ENCODE measurements around the gene KCP. TPM values are rescaled to one million over a fixed set of nuclear protein-coding genes. Genes with fewer than 3 reads are reported as not detected.

Gene KCP
- total and polyA plus RNA-seq, 2 of the 13 experiments (the other 11 are each of a cell fraction or from before 2014, with no cell fraction given): 0.37 to 1.0 TPM

GRCh38 chr7:128845475-128845874 lies 65.0 kb downstream of the KCP start (continued):
- TF ChIP-seq PRDM4 (CRISPR knock-in tag; IDR thresholded peaks at IDR 0.05; ENCODE audit: borderline replicate concordance) (no peak), NCOA1 (CRISPR knock-in tag; IDR thresholded peaks at IDR 0.05) (no peak), ZNF598 (CRISPR knock-in tag; IDR thresholded peaks at IDR 0.05; ENCODE audit: borderline replicate concordance) (no peak), HBP1 (CRISPR knock-in tag; IDR thresholded peaks at IDR 0.05; ENCODE audit: low read depth) (no peak), GLI4 (CRISPR knock-in tag; IDR thresholded peaks at IDR 0.05; ENCODE audit: borderline replicate concordance) (no peak), PHF8 (CRISPR knock-in tag; IDR thresholded peaks at IDR 0.05) (no peak), MLLT10 (CRISPR knock-in tag; IDR thresholded peaks at IDR 0.05) (no peak)

- ChIA-PET CTCF (ENCODE audit: low intra/inter-chr PET ratio, low total read pairs) (no interaction called here), POLR2A (no interaction called here)
- Histone ChIP-seq H3K4me2 (ENCODE audit: low read depth, low read length) (no peak overlapping the region), H4K20me1 (ENCODE audit: insufficient read depth, low read length) (no peaks in the 10 kb centered on the region), H3K9me3 (ENCODE audit: low read length) (no peaks in the 10 kb centered on the region), H3K27me3 (ENCODE audit: control insufficient read depth in 1 of 2, insufficient read depth in 2 of 2, low read length in 2 of 2) (peaks cover 5 to 16% of the 10 kb centered on the region in 2 experiments; a peak in 2 of 5 replicates), H3K4me1 (ENCODE audit: insufficient read depth, low read length) (peaks cover 11% of the 10 kb centered on the region), H3K9ac (ENCODE audit: insufficient read depth, low read depth, low read length) (no peak overlapping the region), H3K36me3 (replicated peaks in 1 of 2; ENCODE audit: control insufficient read depth in 1 of 2, insufficient read depth in 2 of 2, low read length in 2 of 2) (no peaks in the 10 kb centered on the region), H3K27ac (ENCODE audit: extremely low read length, insufficient read depth, low read length) (no peak overlapping the region), H2AFZ (ENCODE audit: low read length) (no peak overlapping the region), H3K4me3 (replicated peaks in 1 of 3; ENCODE audit: insufficient read depth in 1 of 3, low read depth in 2 of 3, low read length in 3 of 3) (no peak overlapping the region), H3K79me2 (ENCODE audit: insufficient read depth, low read length) (no peaks in the 10 kb centered on the region)
- ATAC-seq: no peak
- no TSS peak for BruUV-seq (replicated peaks)
- DNase-seq (ENCODE audit: low spot score): no peak
- intact Hi-C loops (cut with micrococcal nuclease; ENCODE audit: unreplicated experiment) (no loop called here), in situ Hi-C loops (cut with HindIII; ENCODE audit: extremely low pct_ligation_motif_present, low pct_unique_long_range_greater_than_20kb) (no loop called here)
- WGBS (ENCODE audit: low lambda C conversion rate): 58% methylated on average over 7 of the region's 25 CpGs
- FAIRE-seq: no peak
- TF ChIP-seq IRX3 (CRISPR knock-in tag; IDR thresholded peaks at IDR 0.05; ENCODE audit: borderline replicate concordance, low read depth) (no peak), AHR (CRISPR knock-in tag; IDR thresholded peaks at IDR 0.05) (no peak), ZNF614 (CRISPR knock-in tag; IDR thresholded peaks at IDR 0.05; ENCODE audit: borderline replicate concordance) (no peak), ZBTB33 (CRISPR knock-in tag; IDR thresholded peaks at IDR 0.05) (no peak), ZNF276 (CRISPR knock-in tag; IDR thresholded peaks at IDR 0.05; ENCODE audit: low read depth) (no peak), NR2F6 (IDR thresholded peaks at IDR 0.05) (no peak), NR2F6 (CRISPR knock-in tag; IDR thresholded peaks at IDR 0.05) (0 out of 2 replicates have a peak, but pooled peaks have one; percentile 12)
Observed at GRCh38 chr7:128844777-128845311, 65.7 kb downstream of the KCP start.
